HPDE6-E6E7 (cell line): Measurements from ENCODE around the gene PRDM12.

Source experiments
- DNase-seq: peaks from one replicate; pipeline ENCODE4 v3.0.0; 2011; ENCODE audit warnings: missing footprints; ENCODE audit errors: extremely low spot score

PRDM12 gene

GRCh38 chr9:130689572-130689936, 25.2 kb downstream of the PRDM12 start:
- no peak for DNase-seq

- DNase-seq = no peak
These were observed 25.7 kb downstream of the PRDM12 start for GRCh38 chr9:130689937-130690700.

- DNase-seq = no peak
These were observed 27.9 kb downstream of the PRDM12 start for GRCh38 chr9:130692321-130692720.

- DNase-seq = no peak
These were observed 28.7 kb downstream of the PRDM12 start for GRCh38 chr9:130693101-130693425.

GRCh38 chr9:130693426-130694191, 29.2 kb downstream of the PRDM12 start, which contains the start of gene EXOSC2:
TSS of gene EXOSC2 (plus strand) at chr9:130693780. CDS start at chr9:130693792, 12 bp downstream.
- peak; percentile 99 for DNase-seq

GRCh38 chr9:130694205-130694604, 29.8 kb downstream of the PRDM12 start:
- DNase-seq = no peak

- DNase-seq = no peak
These were observed 31.8 kb downstream of the PRDM12 start for GRCh38 chr9:130696139-130696650.

GRCh38 chr9:130696996-130697395, 32.6 kb downstream of the PRDM12 start:
- no peak for DNase-seq

- DNase-seq = no peak
These were observed 34.1 kb downstream of the PRDM12 start for GRCh38 chr9:130698514-130698913.

GRCh38 chr9:130699047-130699446, 34.7 kb downstream of the PRDM12 start:
- DNase-seq = no peak

GRCh38 chr9:130701059-130702022, 36.9 kb downstream of the PRDM12 start:
- DNase-seq = no peak

GRCh38 chr9:130703501-130703900, 39.1 kb downstream of the PRDM12 start:
- DNase-seq = no peak

- no peak for DNase-seq
These were observed 43.0 kb downstream of the PRDM12 start for GRCh38 chr9:130707225-130707976.

- no peak for DNase-seq
These were observed 46.5 kb downstream of the PRDM12 start for GRCh38 chr9:130710822-130711352.

GRCh38 chr9:130711469-130711868, 47.1 kb downstream of the PRDM12 start:
- DNase-seq = no peak

- peak; percentile 98 for DNase-seq
These were observed 48.3 kb downstream of the PRDM12 start for GRCh38 chr9:130712564-130713285.

- no peak for DNase-seq
These were observed 49.0 kb downstream of the PRDM12 start for GRCh38 chr9:130713286-130713960.

GRCh38 chr9:130714586-130715110, 50.3 kb downstream of the PRDM12 start:
- no peak for DNase-seq

- DNase-seq = no peak
These were observed 50.9 kb downstream of the PRDM12 start for GRCh38 chr9:130715270-130715669.
